ENCODE results near the gene ARL10.

ARL10 gene

DNA sequence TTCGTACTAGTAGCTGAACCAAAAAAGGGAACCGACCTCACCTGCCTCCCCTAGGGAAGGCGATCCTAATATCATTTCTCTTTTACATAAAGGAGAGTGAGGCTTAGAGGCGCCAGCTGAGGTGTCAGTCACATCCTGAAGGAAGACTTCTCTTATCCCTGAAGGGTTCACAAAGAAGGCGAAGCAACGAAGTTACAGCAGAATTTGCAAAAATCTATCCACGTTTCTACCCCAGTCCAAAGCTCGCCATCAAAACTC, 3.1 kb upstream of the ARL10 start:
- DNase-seq, result no peak

DNA sequence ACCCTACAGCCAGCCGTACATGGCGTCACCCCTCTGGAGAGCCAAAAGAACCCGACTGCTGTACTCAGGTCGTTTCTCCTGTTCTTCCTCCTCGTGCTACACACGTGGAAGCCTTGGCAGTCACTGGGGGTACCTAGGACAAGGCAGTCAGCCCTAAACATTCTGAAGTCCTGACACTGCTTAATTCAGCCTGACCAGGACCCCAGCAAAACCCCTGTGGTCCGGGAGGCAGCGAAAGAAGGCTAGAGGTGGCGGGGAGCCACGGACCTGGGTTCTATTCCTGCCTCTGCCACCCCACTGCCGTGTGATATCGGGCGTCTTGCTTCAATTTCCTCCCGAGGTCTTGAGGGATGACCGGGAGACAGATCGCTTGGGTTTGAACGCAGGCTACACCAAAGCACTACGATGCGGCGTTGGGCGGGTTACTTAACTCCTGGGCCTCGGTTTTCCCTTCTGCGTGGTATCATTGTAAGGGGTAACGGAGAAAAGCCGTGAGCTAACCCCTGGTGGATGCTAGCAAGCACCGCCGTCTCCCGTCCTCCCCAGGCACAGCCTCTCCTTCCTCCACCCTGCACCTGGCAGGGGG, 429 bp upstream of the ARL10 start:
- no peak for DNase-seq

DNA sequence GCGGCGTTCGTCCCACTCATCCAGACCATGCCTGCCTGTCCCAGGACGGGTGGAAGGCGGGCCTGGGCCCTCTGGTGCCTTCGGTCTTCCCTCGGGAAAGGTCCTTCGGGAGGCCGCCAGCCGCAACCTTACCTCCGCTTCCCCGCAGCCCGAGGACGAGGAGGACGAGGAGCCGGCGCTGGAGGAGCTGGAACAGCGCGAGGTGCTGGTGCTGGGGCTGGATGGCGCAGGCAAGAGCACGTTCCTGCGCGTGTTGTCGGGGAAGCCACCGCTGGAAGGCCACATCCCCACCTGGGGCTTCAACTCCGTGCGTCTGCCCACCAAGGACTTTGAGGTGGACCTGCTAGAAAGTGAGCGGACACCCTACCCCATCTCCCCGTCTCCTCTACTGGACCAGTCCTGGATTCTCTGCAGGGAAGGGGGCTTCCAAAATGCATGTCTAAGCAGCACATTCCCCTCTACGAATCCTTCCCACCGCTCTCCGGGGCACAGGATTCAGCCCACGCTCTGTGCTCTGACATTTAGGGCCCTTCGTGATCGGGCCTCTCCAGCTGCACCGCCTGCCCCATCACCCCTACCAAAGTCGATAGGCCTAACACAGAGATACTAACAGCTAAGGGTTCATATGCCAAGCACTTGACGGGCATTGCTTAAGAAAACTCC, 1.1 kb downstream of the ARL10 start:
- DNase-seq, result no peak

DNA sequence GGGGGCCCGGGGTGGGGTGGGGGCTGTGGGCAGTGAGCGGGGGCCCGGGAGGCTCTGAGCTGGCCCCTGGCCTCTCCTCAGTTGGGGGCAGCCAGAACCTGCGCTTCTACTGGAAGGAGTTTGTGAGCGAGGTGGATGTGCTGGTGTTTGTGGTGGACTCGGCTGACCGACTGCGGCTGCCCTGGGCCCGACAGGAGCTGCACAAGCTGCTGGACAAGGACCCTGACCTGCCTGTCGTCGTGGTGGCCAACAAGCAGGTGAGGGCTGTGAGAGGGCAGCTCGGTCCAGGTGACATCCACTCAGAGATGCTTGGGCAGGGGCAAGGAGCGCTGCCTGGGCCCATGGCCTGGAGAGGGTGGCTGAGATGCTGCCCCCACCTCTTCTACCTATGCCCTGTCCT, 3.4 kb downstream of the ARL10 start:
- no peak for DNase-seq

DNA sequence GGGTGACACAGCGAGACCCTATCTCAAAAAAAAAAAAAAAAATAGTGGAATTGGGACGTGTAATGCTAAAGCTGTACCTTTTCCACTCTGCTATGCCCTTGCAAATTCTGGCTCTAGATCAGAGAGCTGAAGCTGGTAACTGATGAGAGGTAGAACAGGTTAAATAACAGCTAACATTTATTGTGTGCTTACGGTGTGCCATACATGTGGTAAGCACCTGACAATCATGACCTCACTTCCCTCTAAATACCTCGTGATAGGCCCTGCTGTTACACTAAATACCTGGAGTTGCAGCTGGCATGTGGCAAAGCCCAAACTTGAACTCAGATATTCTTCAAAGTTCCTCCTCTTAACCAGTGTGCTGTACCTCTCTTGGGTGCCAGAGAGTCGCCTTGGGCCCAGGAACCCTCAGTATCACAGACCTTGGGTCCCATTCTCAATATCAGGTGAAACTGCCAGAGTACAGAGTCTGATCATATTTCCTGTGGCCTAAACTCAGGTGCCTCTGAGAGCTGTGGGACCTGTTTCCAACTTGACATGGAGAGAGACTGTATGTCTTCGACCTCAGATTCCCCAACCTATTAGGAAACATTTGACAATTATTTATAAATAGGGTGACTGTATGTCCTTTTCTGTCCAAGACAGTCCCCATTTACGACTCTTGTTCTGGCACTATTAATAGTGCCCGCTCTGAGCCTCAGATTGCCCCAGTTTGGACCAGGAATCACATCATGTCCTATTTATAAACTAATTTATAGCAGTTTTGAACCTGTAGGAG, 4.8 kb downstream of the ARL10 start:
- no peak for DNase-seq

- DNase-seq, result no peak
Observed at GRCh38 chr5:176371621-176372539, 6.6 kb downstream of the ARL10 start.

DNA sequence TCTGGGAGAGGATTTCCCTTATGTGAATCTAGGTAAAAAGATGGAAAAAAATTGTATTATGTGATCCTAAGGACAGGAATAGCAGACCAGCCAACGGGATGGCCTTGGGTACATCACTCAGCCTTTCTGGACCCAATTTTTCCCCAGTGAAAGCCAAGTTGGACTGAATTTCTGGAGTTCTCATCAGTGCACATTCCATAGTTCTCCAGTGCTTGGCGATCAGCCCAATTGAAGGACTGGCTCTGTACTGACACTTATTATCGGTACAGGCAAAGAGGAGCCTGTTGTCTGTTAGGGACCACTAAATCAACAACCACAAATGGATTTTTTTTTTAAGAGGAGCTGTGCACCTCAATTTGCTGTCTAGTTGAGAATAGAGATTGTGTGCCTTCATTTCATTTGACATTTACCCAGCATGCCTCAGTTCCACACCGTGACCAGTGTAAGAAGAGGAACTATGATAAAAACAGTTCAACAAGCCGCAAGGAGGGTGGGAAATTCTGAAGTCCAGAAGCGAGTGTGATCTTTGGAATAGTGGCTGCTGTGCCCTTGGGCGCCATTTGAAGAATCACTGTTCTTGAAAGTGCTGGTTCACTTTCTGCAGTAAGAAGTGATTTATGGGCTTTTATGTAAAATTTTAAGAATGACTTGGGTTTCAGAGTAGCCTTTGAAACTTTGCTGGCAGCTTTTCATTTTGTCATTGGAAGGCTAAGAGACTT, 8.0 kb downstream of the ARL10 start:
- DNase-seq, result no peak

DNA sequence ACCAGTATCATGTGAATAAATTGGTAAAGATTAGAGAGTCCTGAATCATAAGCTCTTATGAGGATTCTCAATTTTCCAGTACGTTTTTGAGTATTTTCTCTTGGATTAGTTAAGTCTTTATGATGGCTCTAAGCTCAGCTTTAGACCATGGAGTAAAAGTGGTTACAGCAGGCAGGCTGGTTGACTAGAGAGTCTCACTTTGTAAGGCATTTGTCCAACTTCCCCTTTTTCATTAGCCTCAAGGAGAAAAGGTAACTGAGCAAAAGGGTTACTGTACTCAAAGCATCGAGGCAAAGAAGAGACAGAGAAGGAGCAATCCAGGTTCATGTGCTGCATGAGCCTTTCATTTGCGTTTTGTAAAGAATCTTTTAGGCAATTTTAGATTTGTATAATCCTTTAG, 14.6 kb downstream of the ARL10 start:
- DNase-seq, result no peak

DNA sequence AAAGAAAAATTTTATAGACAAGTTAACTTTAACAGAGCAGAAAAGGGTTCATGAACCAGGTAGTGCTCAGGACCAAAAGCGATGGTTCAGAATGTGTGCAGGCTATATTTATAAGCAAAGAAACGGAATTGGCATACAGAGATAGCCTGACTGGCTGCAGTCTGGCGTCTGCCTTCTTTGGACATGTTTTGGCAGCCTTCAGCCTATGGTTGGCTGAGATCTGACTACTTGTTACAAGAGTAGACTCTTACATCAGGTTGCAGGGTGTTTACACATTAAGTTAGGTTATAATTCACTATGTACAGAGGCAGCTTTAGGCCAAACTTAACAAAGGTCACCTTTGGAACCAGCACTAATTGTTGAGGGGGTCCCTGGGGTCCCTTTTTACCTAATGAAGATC, 16.1 kb downstream of the ARL10 start:
- no peak for DNase-seq

DNA sequence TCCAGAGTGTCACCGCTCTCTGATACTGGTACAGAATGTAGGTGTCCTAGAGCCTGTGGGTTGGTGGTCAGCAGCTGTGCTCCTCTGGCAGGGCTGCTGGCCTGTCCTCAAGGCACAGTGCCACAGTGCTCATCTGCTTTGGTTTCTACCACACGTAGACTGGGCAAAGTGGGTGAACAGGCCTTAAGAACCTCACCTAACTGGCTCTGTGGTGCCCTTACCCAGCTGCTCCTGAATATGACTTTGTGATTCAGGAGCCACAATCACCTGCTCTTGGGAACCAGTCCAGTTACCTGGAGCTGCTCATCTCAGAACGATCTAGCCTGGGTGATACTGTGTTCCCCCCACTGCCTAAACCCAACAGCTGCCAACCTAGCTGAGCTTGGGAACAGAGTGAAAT, 16.7 kb downstream of the ARL10 start:
- DNase-seq, result no peak

DNA sequence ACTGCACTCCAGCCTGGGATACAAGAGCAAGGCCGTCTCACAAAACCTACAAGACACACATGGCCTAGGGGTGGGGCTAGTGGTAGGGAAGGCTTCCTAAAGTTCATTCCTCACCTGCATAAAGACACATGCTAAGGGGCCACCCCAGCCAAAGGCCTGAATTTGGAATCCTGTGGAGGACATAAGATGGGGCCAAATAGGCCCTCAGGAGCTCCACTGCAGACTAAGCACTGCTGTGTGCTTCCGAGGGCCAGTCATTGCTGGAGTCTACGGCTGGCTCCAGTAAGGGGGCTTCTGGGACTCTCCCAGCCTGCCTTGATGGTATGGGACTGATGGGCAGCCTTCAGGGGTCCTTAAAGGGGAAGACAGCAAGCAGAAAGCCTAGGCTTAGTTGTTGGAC, 17.4 kb downstream of the ARL10 start:
- DNase-seq, result no peak

- no peak for DNase-seq
Observed at GRCh38 chr5:176383248-176383905, 18.1 kb downstream of the ARL10 start.

DNA sequence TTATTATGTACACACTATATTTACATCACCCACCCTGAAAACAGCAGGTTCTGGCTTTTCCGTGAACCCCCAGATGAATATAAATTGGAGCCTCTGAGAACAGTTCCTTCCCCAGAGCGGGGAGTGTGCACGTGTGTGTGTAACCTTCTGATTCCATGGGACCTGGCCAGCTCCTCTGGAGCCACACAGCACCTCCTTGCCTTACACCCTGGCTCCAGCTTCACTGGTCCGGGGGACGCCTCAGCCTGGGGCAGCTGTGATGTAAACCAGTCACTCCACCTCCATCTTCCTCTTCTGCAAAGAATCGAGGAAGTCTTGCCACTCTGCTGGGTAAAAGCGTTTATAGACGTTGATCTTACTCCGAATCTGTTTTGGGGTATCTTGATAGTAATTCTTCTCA, 18.7 kb downstream of the ARL10 start:
- DNase-seq, result no peak

- DNase-seq, result no peak
Observed at GRCh38 chr5:176384366-176384930, 19.2 kb downstream of the ARL10 start.

- DNase-seq, result no peak
Observed at GRCh38 chr5:176384991-176385390, 19.7 kb downstream of the ARL10 start.

GRCh38 chr5:176386491-176386890, 21.2 kb downstream of the ARL10 start:
- DNase-seq, result no peak

DNA sequence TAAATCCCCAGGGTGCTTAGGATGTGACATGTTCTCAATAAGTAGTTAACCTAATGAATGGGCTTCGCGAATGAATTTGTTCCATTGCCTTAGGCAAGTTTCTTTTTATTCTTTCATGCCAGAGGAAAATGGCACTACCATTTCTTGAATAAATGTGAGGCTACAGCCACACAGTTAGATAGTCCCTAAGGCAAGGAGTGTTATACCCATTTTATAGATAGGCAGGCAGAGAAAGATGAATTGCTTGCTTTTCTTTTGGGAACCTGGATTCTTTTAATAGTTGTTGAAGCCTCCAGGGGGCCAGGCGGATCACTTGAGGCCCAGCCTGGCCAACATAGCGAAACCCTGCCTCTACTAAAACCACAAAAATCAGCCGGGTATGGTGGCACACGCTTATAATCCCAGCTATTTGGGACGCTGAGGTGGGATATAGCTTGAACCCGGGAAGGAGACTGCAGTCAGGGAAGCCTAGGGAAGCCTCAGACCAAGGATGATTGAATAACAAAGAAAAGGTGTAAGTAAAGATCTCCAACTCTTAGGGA, 22.2 kb downstream of the ARL10 start:
- DNase-seq, result no peak

GRCh38 chr5:176388003-176388443, 22.7 kb downstream of the ARL10 start:
- DNase-seq, result peak; percentile 9

- peak; percentile 100 for DNase-seq
Observed at GRCh38 chr5:176388444-176389134, 23.3 kb downstream of the ARL10 start, which contains the start of the genes HIGD2A and NOP16. TSS of gene HIGD2A (plus strand) at chr5:176388751. CDS start at chr5:176388820, 69 bp downstream. TSS of gene NOP16 (minus strand) at chr5:176388598. CDS start at chr5:176388539, 59 bp downstream.

Data from eye (tissue), 1 donor.